ENCODE measurements around the gene AUTS2.

- TF ChIP-seq CTCF (IDR thresholded peaks at IDR 0.05; ENCODE audit: low read depth, low read length, missing input control) (no peak), RAD21 (IDR thresholded peaks at IDR 0.05) (no peak), EGR1 (IDR thresholded peaks at IDR 0.05; ENCODE audit: low read depth in 2 of 2) (no peak), ATF3 (IDR thresholded peaks at IDR 0.05) (no peak), HNF4G (IDR thresholded peaks at IDR 0.05) (no peak), FOXA1 (IDR thresholded peaks at IDR 0.05) (no peak), JUND (IDR thresholded peaks at IDR 0.05) (no peak), ZBTB33 (IDR thresholded peaks at IDR 0.05) (no peak), REST (IDR thresholded peaks at IDR 0.05) (no peak), YY1 (IDR thresholded peaks at IDR 0.05) (no peak)
These were observed 322.5 kb downstream of the AUTS2 start for GRCh38 chr7:69920797-69921196.
